Prostate gland (tissue), 2 donors: ENCODE data around the gene ABHD15. TPM values are rescaled to one million over a fixed set of nuclear protein-coding genes. Genes with fewer than 3 reads are reported as not detected.

Experiments used
- DNase-seq: peaks from one replicate; pipeline ENCODE4 v3.0.0-alpha.2; 2019; ENCODE audit warnings: low spot score
- H3K27ac ChIP-seq, 2 donors: fragments of 200-600 bp; sonication (generic); 2 replicates each; pipeline ENCODE4 v1.5.1; 2017 to 2019
- H3K27me3 ChIP-seq: fragments of 200-600 bp; sonication (generic); replicated peaks from 2 replicates; pipeline ENCODE4 v1.5.1; 2019; ENCODE audit not compliant: insufficient read depth
- H3K36me3 ChIP-seq, 2 donors: fragments of 200-600 bp; sonication (generic); 1 replicate in 1 of 2; 2 replicates in 1 of 2; pipeline versions ENCODE4 v1.5.1 to v1.8.1; 2017 to 2019
- H3K4me1 ChIP-seq: fragments of 200-600 bp; sonication (generic); replicated peaks from 2 replicates; pipeline ENCODE4 v1.5.1; 2019
- H3K4me3 ChIP-seq, 2 donors: fragments of 200-600 bp; sonication (generic); 2 replicates each; pipeline ENCODE4 v1.5.1; 2017 to 2019
- H3K9me3 ChIP-seq: fragments of 200-600 bp; sonication (generic); 2 replicates; pipeline ENCODE4 v1.5.1; 2017
- POLR2A ChIP-seq: fragments of 450-650 bp; IDR thresholded peaks from one replicate; pipeline ENCODE4 v1.6.1; 2016; ENCODE audit warnings: antibody characterized with exemption, mild to moderate bottlenecking
- POLR2AphosphoS5 ChIP-seq: sonication (generic); formaldehyde crosslinking; IDR thresholded peaks from one replicate; pipeline ENCODE4 v1.6.1; 2017; ENCODE audit warnings: antibody characterized with exemption
- WGBS: methylation state at CpG from one replicate; pipeline ENCODE4 v1.1.5; 2018; 5-methylcytosine and 5-hydroxymethylcytosine counted together
- intact Hi-C: fragments of 100-400 bp; cut with DNase I; formaldehyde crosslinking; loops from one replicate; pipeline ENCODE4 v1.14.2; 2022
- total RNA-seq, 2 donors: library from RNA; depleted of rRNA; stranded (reverse); fragments of >200 nt; gene quantifications; one replicate each; pipeline ENCODE4 v1.1.0, GENCODE V29; 2016
- TF ChIP-seq, protein P1 (sequence below), 4 experiments: fragments of 200-600 bp in 2 of 4; fragments of 450-650 bp in 2 of 4; sonication (generic) in 2 of 4; IDR thresholded peaks; 1 replicate in 3 of 4; 2 replicates in 1 of 4; pipeline ENCODE4 v1.5.1; 2016 to 2019; ENCODE audit warnings: antibody characterized with exemption in 4 of 4, mild to moderate bottlenecking in 2 of 4, moderate library complexity in 2 of 4

Gene ABHD15
- total RNA-seq, 2 donors from 2014 or later: 9.1 to 14.8 TPM

DNA sequence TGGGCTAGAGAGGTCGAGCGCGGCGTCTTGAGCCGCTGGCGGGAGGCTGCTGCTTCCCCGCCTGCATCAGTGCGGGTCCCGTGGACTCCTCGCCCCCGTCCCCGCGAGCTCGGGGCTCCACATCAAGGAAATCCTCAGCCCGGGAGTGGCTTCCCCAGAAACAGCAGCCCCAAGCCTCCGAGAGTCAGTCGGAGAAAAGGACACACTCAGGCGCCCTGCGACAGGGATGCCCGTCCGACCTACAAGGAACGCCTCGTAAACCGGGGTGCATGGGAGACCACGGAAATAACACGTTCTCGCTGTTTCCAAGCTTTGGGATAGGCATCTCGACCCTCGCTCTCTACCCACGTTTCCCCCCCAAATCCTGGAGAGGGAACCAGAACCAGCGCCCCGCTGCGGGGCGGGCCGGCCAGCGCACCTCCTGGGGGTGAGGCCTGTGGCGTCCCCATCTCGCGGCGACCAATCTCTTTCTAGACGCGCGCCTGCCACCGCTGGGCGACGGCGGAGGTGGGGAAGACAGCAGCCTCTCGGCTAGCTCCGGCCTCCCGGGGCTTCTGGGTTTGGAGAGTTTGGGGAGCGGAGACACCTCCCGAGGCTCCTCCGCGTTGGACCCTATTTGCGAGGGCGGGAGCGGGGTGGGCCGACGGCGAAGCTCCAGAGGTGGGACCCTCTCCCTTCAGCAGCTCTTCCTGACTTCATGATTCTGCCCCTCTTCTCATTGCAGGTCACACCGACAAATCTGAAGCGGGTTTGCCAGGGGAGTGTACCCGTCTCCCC, 905 bp upstream of the ABHD15 start:
- intact Hi-C loops: no loop called here
- Histone ChIP-seq H3K9me3 (no peaks in the 10 kb centered on the region), H3K4me1 (peaks cover 4% of the 10 kb centered on the region), H3K27me3 (no peaks in the 10 kb centered on the region), H3K27ac (peak overlapping the region; percentile 85 to 90), H3K36me3 (no peaks in the 10 kb centered on the region), H3K4me3 (peak overlapping the region; percentile 61 to 62)
- no peak for TF ChIP-seq POLR2A
- TF ChIP-seq POLR2AphosphoS5: no peak
- TF ChIP-seq, protein P1, sequence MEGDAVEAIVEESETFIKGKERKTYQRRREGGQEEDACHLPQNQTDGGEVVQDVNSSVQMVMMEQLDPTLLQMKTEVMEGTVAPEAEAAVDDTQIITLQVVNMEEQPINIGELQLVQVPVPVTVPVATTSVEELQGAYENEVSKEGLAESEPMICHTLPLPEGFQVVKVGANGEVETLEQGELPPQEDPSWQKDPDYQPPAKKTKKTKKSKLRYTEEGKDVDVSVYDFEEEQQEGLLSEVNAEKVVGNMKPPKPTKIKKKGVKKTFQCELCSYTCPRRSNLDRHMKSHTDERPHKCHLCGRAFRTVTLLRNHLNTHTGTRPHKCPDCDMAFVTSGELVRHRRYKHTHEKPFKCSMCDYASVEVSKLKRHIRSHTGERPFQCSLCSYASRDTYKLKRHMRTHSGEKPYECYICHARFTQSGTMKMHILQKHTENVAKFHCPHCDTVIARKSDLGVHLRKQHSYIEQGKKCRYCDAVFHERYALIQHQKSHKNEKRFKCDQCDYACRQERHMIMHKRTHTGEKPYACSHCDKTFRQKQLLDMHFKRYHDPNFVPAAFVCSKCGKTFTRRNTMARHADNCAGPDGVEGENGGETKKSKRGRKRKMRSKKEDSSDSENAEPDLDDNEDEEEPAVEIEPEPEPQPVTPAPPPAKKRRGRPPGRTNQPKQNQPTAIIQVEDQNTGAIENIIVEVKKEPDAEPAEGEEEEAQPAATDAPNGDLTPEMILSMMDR (IDR thresholded peaks at IDR 0.05): peak in 2 of 4 experiments; percentile 48 to 51
- under 1% methylated on average over 46 of the region's 63 CpGs for WGBS
- DNase-seq: peak; percentile 56

DNA sequence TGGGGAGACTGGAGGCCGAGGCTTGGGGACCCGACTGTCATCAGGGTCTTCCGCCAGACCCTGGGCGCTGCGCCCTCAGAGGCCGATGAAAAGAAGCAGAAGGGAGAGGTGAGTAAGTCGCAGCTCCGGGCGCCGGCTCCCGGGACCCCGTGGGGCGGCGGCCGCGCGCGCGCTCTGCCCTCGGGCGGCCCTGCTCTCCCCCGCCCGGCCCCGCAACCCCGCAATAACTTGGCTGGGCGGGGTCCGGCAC, 392 bp upstream of the ABHD15 start:
- Histone ChIP-seq H3K27me3 (no peaks in the 10 kb centered on the region), H3K27ac (peak overlapping the region; percentile 85 to 90), H3K4me3 (peak overlapping the region; percentile 61 to 62), H3K36me3 (no peaks in the 10 kb centered on the region), H3K4me1 (peaks cover 4% of the 10 kb centered on the region), H3K9me3 (no peaks in the 10 kb centered on the region)
- WGBS: under 1% methylated on average over 27 of the region's 27 CpGs
- DNase-seq: no peak
- intact Hi-C loops: no loop called here
- no peak for TF ChIP-seq POLR2A
- TF ChIP-seq, protein P1 (IDR thresholded peaks at IDR 0.05): no peak
- TF ChIP-seq POLR2AphosphoS5: no peak

DNA sequence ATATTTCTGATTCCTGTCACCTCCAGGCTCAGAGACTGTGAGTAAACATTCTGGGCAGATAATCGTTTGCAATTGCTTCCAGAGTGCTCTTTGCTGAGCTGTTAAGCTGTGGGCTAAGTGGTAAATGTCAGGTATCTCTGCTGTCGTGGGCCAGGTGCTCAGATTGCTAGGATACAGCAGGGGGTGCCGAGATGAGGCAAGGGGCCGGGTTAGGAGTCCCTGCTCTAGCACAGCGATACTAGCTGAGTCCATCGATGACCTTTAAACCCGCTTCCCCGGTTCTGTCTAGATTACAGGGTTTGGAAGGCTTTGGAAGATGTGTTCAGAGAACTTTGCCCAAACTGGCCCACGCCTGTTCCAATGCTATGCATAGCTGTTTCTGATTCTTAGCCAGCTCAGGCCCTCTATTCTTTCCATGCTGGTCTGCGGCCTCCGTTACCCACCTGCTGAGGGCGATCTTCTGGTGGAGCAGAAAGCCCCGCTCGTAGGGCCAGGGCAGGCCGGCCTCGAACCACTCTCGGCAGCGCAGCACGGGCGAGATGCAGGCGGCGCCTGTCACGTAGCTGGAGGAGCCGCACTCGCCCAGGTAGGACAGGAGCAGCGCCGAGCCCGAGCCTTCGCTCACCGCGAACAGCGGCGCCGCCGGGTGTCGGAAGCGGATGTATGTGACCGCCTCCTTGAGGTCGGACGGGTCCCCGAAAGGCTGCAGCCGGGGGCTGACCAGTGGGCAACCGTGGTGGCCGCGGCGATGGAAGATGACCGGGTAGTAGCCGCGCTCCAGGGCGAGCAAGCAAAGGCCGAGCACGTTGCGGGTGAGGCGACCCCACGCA, 979 bp downstream of the ABHD15 start:
- DNase-seq: peak; percentile 5
- TF ChIP-seq POLR2AphosphoS5 (no peak), POLR2A (no peak)
- TF ChIP-seq, protein P1 (IDR thresholded peaks at IDR 0.05): no peak
- Histone ChIP-seq H3K27ac (peak overlapping the region; percentile 85 to 90), H3K36me3 (no peaks in the 10 kb centered on the region), H3K9me3 (no peaks in the 10 kb centered on the region), H3K4me3 (peak overlapping the region; percentile 61 to 62), H3K27me3 (no peaks in the 10 kb centered on the region), H3K4me1 (peaks cover 4% of the 10 kb centered on the region)
- intact Hi-C loops: no loop called here
- WGBS: 32% methylated on average over 55 of the region's 55 CpGs

DNA sequence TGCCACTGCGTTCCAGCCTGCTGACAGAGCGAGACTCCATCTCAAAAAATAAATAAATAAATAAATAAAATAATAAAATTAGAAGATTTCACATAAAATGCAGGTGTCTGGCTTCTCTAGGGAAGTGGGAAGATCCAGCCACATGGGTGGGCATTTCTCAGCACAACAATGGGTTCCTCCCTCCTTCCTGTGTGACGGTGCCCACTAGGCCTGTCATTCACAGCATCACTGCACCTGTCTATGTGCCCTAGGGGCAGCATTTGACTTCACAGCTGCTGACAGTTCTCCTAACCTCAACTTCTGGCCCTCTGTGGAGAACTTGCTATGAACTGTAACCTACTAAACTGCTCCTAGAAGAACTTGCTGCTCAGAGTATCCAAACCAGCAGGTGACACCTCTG, 3.0 kb downstream of the ABHD15 start:
- no peak for DNase-seq
- intact Hi-C loops: no loop called here
- H3K4me1 ChIP-seq: no peaks in the 10 kb centered on the region
- H3K36me3 ChIP-seq: no peaks in the 10 kb centered on the region
- no peak overlapping the region for H3K4me3 ChIP-seq
- 96% methylated on average over 3 of the region's 3 CpGs for WGBS
- no peaks in the 10 kb centered on the region for H3K9me3 ChIP-seq
- no peak for TF ChIP-seq POLR2AphosphoS5
- no peak overlapping the region for H3K27ac ChIP-seq
- no peaks in the 10 kb centered on the region for H3K27me3 ChIP-seq

DNA sequence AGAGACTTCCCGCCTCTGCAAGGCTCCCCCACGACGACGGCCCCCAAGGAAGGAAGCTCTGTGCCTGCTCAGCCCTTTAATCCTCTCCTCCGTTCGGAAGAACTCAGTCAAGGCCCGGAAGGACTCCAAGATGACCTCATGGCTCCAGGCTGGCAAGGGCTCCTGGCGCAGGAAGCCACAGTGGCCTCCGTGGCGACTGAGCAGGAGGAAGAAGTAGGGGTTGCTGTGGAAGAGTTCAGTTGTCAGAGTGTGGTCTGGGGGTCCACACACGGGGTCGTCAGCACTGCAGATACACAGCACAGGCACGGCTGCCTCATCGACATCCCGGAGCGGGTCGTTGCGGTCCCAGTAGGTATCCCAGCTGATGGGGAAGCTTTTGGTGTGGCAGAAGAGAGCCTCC, 4.2 kb downstream of the ABHD15 start:
- Histone ChIP-seq H3K4me1 (no peaks in the 10 kb centered on the region), H3K9me3 (no peaks in the 10 kb centered on the region), H3K4me3 (no peak overlapping the region), H3K27ac (no peak overlapping the region), H3K27me3 (no peaks in the 10 kb centered on the region), H3K36me3 (no peaks in the 10 kb centered on the region)
- 89% methylated on average over 18 of the region's 18 CpGs for WGBS
- intact Hi-C loops: no loop called here
- DNase-seq: no peak
- TF ChIP-seq, protein P1 (IDR thresholded peaks at IDR 0.05): no peak
- TF ChIP-seq POLR2AphosphoS5 (no peak), POLR2A (no peak)
